Heart right ventricle (tissue), 16 donors: Measurements from ENCODE around the gene CDH11. TPM values are rescaled to one million over a fixed set of nuclear protein-coding genes. Genes with fewer than 3 reads are reported as not detected.

Experiments
- ATAC-seq, 8 donors: fragments of 200-7000 bp; cut with Tn5 transposase; one replicate each; pipeline ENCODE4 v1.9.1; 2020; ENCODE audit warnings: mild to moderate bottlenecking in 8 of 8, moderate library complexity in 8 of 8, moderate number of reproducible peaks in 1 of 8
- DNase-seq, 2 donors: peaks; one replicate each; pipeline ENCODE4 v3.0.0-alpha.2; 2020
- H3K27ac ChIP-seq, 10 donors: fragments of 200-600 bp; sonication (generic) in 2 of 10; one replicate each; pipeline versions ENCODE4 v1.5.0 to v1.8.0; 2020 to 2022; ENCODE audit warnings: mild to moderate bottlenecking in 3 of 10
- H3K27me3 ChIP-seq, 7 donors: fragments of 200-600 bp; one replicate each; pipeline ENCODE4 v1.8.0; 2021 to 2022; ENCODE audit warnings: mild to moderate bottlenecking in 2 of 7
- H3K36me3 ChIP-seq, 9 donors: fragments of 200-600 bp; sonication (generic) in 1 of 9; one replicate each; pipeline versions ENCODE4 v1.5.0 to v1.8.0; 2020 to 2022; ENCODE audit warnings: mild to moderate bottlenecking in 2 of 9
- H3K4me1 ChIP-seq, 9 donors: fragments of 200-600 bp; sonication (generic) in 1 of 9; one replicate each; pipeline versions ENCODE4 v1.5.0 to v1.8.0; 2020 to 2022; ENCODE audit warnings: mild to moderate bottlenecking in 4 of 9
- H3K4me3 ChIP-seq, 10 donors: fragments of 200-600 bp; sonication (generic) in 2 of 10; one replicate each; pipeline versions ENCODE4 v1.5.0 to v1.8.0; 2020 to 2022; ENCODE audit warnings: mild to moderate bottlenecking in 7 of 10, moderate library complexity in 2 of 10
- H3K9me3 ChIP-seq, 11 donors: fragments of 200-600 bp in 10 of 11; sonication (generic) in 2 of 11; one replicate each; pipeline versions ENCODE4 v1.5.0 to v1.8.0; 2013 to 2022; ENCODE audit warnings: mild to moderate bottlenecking in 2 of 11, control low read depth in 1 of 11, moderate library complexity in 1 of 11
- CTCF ChIP-seq, 9 donors: fragments of 200-600 bp; sonication (generic) in 2 of 9; IDR thresholded peaks; one replicate each; pipeline versions ENCODE4 v1.5.0 to v1.8.0; 2021 to 2022; ENCODE audit warnings: antibody characterized with exemption in 9 of 9, mild to moderate bottlenecking in 5 of 9, moderate library complexity in 1 of 9
- WGBS, 2 donors: extraction: QIAGEN DNeasy Blood & Tissue Kit; methylation state at CpG; one replicate each; pipeline ENCODE4 v1.1.7; 2013; ENCODE audit warnings: inconsistent platforms in 1 of 2; 5-methylcytosine and 5-hydroxymethylcytosine counted together
- intact Hi-C, 10 donors: fragments of 100-400 bp; cut with DNase I; formaldehyde crosslinking; loops; one replicate each; pipeline versions ENCODE4 v1.11.1 to v1.14.2; 2022
- polyA plus RNA-seq, 2 donors: library from polyadenylated mRNA; stranded (reverse); fragments of 200-250 nt; gene quantifications; one replicate each; pipeline ENCODE4 v1.2.3, GENCODE V29; 2013
- total RNA-seq, 10 donors: library from RNA; stranded (reverse); fragmentation: NEBNext Ultra II Directional in 3 of 10; extraction: Animal tissue kit (Norgen Biotek cat#: 25700) in 3 of 10; gene quantifications; one replicate each; pipeline versions ENCODE4 v1.2.1 to v1.2.4, GENCODE V29; 2021 to 2023
- donor health status: Arrhythmogenic right ventricular cardiomyopathy.
- donor health status: ischemic (EF 13 %, LVEDD 7.1; RV severe dilation, severe dysfunction).
- donor health status: healthy with polysubstance abuse.
- donor health status: DM: no; HTN: yes; CAD: no.
- donor health status: DM: no; HTN: no; CAD: no.
- donor health status: ischemic (EF 25% LVEDD 6.9; RV normal size, moderate dysfunction).
- donor health status: ischemic (EF 25% LVEDD 5.7; RV mildly dilated, moderate dysfunction).
- donor health status: healthy.
- donor health status: DM: yes; HTN: yes; CAD: no.
- donor health status: Ischemic cardiomyopathy.
- donor health status: ischemic (EF 35%, LVEDD 5.7; RV mildly dilated, moderate dysfunction).
- donor health status: nonischemic (EF 11% LVEDD 7.7; RV severe dilation, severe dysfunction).
- donor health status: DM: yes; HTN: yes; CAD: no.
- donor health status: PGD.
- donor health status: ischemic (EF 29% LVEDD 5.4; RV normal size, mild dysfunction).
- donor health status: nonischemic (EF 23%, LVEDD 6.1; RV moderate dilation, normal function).

CDH11 gene
- total and polyA plus RNA-seq, 12 donors: 1.7 to 29.6 (median 6.5) TPM

GRCh38 chr16:64926476-64926875 is 195.4 kb downstream of the CDH11 start:
- no peak overlapping the region for H3K4me3 ChIP-seq
- WGBS, 2 donors: 92 to 95% methylated on average over 4 of the region's 4 CpGs
- H3K9me3 ChIP-seq: peaks cover 0 to 24% (median 9%) of the 10 kb centered on the region in 11 donors
- H3K27ac ChIP-seq: no peak overlapping the region
- no peaks in the 10 kb centered on the region for H3K36me3 ChIP-seq
- no peaks in the 10 kb centered on the region for H3K4me1 ChIP-seq
- intact Hi-C loops: no loop called here
- H3K27me3 ChIP-seq: no peaks in the 10 kb centered on the region
- no peak for TF ChIP-seq CTCF (IDR thresholded peaks at IDR 0.05)
- ATAC-seq (no peak), DNase-seq (no peak)

DNA sequence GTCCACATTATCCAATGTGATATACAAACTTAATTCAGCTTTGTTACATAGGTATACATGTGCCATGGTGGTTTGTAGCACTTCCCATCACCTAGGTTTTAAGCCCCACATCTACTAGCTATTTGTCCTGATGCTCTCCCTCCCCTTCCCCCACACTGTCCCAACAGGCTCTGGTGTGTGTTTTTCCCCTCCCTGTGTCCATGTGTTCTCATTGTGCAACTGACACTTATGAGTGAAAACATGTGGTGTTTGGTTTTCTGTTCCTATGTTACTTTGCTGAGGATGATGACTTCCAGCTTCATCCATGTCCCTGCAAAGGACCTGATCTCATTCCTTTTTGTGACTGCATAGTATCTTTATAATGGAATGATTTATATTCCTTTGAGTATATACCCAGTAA is 196.7 kb downstream of the CDH11 start:
- ATAC-seq (peak in 1 of 8 donors; percentile 54), DNase-seq (peak in 1 of 2 donors; percentile 12)
- Histone ChIP-seq H3K4me3 (no peak overlapping the region), H3K27me3 (no peaks in the 10 kb centered on the region), H3K36me3 (no peaks in the 10 kb centered on the region), H3K9me3 (peaks cover 0 to 29% (median 9%) of the 10 kb centered on the region in 11 donors), H3K4me1 (no peaks in the 10 kb centered on the region), H3K27ac (no peak overlapping the region)
- no peak for TF ChIP-seq CTCF (IDR thresholded peaks at IDR 0.05)
- intact Hi-C loops: no loop called here

DNA sequence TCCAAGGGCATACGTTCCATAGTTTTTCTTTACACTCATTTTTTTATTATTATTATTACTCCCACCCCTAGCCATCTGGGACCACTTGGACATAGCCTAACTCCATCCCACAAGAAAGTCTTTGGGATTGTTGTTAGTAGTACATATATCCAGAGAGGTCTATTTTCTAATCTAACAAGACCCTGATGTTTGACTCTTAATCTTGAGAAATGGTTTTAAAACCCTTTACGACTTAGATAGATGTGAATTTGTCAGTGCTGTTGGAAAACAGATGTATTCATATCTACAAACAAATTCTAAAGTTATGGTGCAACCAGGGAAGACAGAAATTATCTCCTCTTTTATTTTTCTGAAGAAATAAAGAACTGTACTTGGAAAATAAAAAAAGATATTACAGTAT is 197.8 kb downstream of the CDH11 start:
- intact Hi-C loops: no loop called here
- WGBS, 2 donors: 63 to 79% methylated on average over 2 of the region's 2 CpGs

GRCh38 chr16:64919929-64920607 is 201.8 kb downstream of the CDH11 start:
- Histone ChIP-seq H3K36me3 (no peaks in the 10 kb centered on the region), H3K4me1 (no peaks in the 10 kb centered on the region), H3K27me3 (no peaks in the 10 kb centered on the region), H3K27ac (no peak overlapping the region), H3K9me3 (peaks cover 0 to 13% (median 0%) of the 10 kb centered on the region in 11 donors), H3K4me3 (no peak overlapping the region)
- DNase-seq (no peak), ATAC-seq (no peak)
- no peak for TF ChIP-seq CTCF (IDR thresholded peaks at IDR 0.05)
- WGBS, 2 donors: 74 to 85% methylated on average over 2 of the region's 2 CpGs
- intact Hi-C loops: no loop called here

More for the DNA sequence above, 197.8 kb downstream of the CDH11 start:
- H3K36me3 ChIP-seq: no peaks in the 10 kb centered on the region
- DNase-seq: no peak
- no peaks in the 10 kb centered on the region for H3K27me3 ChIP-seq
- no peaks in the 10 kb centered on the region for H3K4me1 ChIP-seq
- ATAC-seq: no peak
- TF ChIP-seq CTCF (IDR thresholded peaks at IDR 0.05): no peak
- H3K27ac ChIP-seq: no peak overlapping the region
- peaks cover 0 to 29% (median 9%) of the 10 kb centered on the region in 11 donors for H3K9me3 ChIP-seq
- no peak overlapping the region for H3K4me3 ChIP-seq
